Neural progenitor cell (in vitro differentiated cells): ENCODE measurements around the gene WIPF3.

Experiments
- CTCF ChIP-seq: fragments of 200-600 bp; sonication (generic); IDR thresholded peaks from 2 replicates; pipeline ENCODE4 v1.5.1; 2017; ENCODE audit warnings: antibody characterized with exemption, mild to moderate bottlenecking
- EZH2 ChIP-seq: fragments of 200-600 bp; sonication (generic); IDR thresholded peaks from 2 replicates; pipeline ENCODE4 v1.6.1; 2017; ENCODE audit warnings: antibody characterized with exemption, mild to moderate bottlenecking, moderate library complexity

- TF ChIP-seq CTCF (no peak), EZH2 (no peak)
Measured at GRCh38 chr7:29805031-29805430, 1.3 kb upstream of the WIPF3 start.
